ENCODE measurements around the gene APP. TPM values are rescaled to one million over a fixed set of nuclear protein-coding genes. Genes with fewer than 3 reads are reported as not detected.

The APP gene
- total RNA-seq, 4 donors from 2014 or later = 197 to 380 (median 296) TPM

- TF ChIP-seq CTCF (IDR thresholded peaks at IDR 0.05) = no peak
- ATAC-seq (ENCODE audit: low FRiP score) (no peak), DNase-seq (ENCODE audit: low spot score) (no peak)
These were observed 64.0 kb downstream of the APP start for GRCh38 chr21:26106562-26106961.

- TF ChIP-seq CTCF (IDR thresholded peaks at IDR 0.05) = no peak
- DNase-seq (ENCODE audit: low spot score) (no peak), ATAC-seq (ENCODE audit: low FRiP score) (no peak)
These were observed 64.8 kb downstream of the APP start for GRCh38 chr21:26105819-26106218.

- no peak for ATAC-seq (ENCODE audit: low FRiP score)
- no peak for TF ChIP-seq CTCF (IDR thresholded peaks at IDR 0.05)
- no peak for DNase-seq (ENCODE audit: low spot score)
These were observed 70.0 kb downstream of the APP start for GRCh38 chr21:26100573-26100972.

- no peak for TF ChIP-seq CTCF (IDR thresholded peaks at IDR 0.05)
- no peak for DNase-seq (ENCODE audit: low spot score)
- no peak for ATAC-seq (ENCODE audit: low FRiP score)
These were observed 70.9 kb downstream of the APP start for GRCh38 chr21:26099610-26100219.

GRCh38 chr21:26098772-26099397, 71.7 kb downstream of the APP start:
- no peak for ATAC-seq (ENCODE audit: low FRiP score)

GRCh38 chr21:26097475-26097874, 73.1 kb downstream of the APP start:
- ATAC-seq (ENCODE audit: low FRiP score) (no peak), DNase-seq (ENCODE audit: low spot score) (no peak)
- no peak for TF ChIP-seq CTCF (IDR thresholded peaks at IDR 0.05)

More at GRCh38 chr21:26098772-26099397, 71.7 kb downstream of the APP start:
- DNase-seq (ENCODE audit: low spot score) = no peak
- no peak for TF ChIP-seq CTCF (IDR thresholded peaks at IDR 0.05)

Data from omental fat pad (tissue), 4 donors.